PC-9 (cell line): ENCODE results near the gene CEP19. TPM values are rescaled to one million over a fixed set of nuclear protein-coding genes. Genes with fewer than 3 reads are reported as not detected.

Experiments
- BruUV-seq: library from RNA; stranded (reverse); fragments of 400-500 nt; replicated peaks from 2 replicates; lab custom pipeline; 2021; lab: Mats Ljungman, UMichigan
- CTCF ChIA-PET: fragments of 300-600 bp; sonication (Branson Sonifier 250); formaldehyde crosslinking; loops from one replicate; lab custom pipeline; 2022; ENCODE audit warnings: antibody characterized with exemption; lab: Charles Lee
- POLR2A ChIA-PET: fragments of 300-600 bp; sonication (Branson Sonifier 250); formaldehyde crosslinking; loops from one replicate; lab custom pipeline; 2022; ENCODE audit warnings: antibody characterized with exemption; ENCODE audit not compliant: unreplicated experiment; lab: Charles Lee
- DNase-seq, 2 experiments: peaks; one replicate each; pipeline versions ENCODE4 v3.0.0 to v3.0.0-alpha.2; 2015 to 2022; ENCODE audit warnings: mixed read lengths in 1 of 2
- H2AFZ ChIP-seq: fragments of 200-600 bp; sonication (generic); 2 replicates; pipeline ENCODE4 v1.8.1; 2017; ENCODE audit warnings: antibody characterized with exemption
- H3F3A ChIP-seq: fragments of 200-600 bp; sonication (generic); 2 replicates; pipeline ENCODE4 v1.8.1; 2017; ENCODE audit warnings: antibody characterized with exemption, mild to moderate bottlenecking, low read depth; ENCODE audit not compliant: insufficient read depth
- H3K27ac ChIP-seq: fragments of 200-600 bp; sonication (generic); 2 replicates; pipeline ENCODE4 v1.6.1; 2016; ENCODE audit warnings: mixed run types
- H3K27me3 ChIP-seq: fragments of 200-600 bp; sonication (generic); 2 replicates; pipeline ENCODE4 v1.6.1; 2016; ENCODE audit warnings: low read depth, mixed run types; ENCODE audit not compliant: insufficient read depth
- H3K36me3 ChIP-seq: fragments of 200-600 bp; sonication (generic); 2 replicates; pipeline ENCODE4 v1.6.1; 2016; ENCODE audit warnings: low read depth, mixed run types
- H3K4me1 ChIP-seq: fragments of 200-600 bp; sonication (generic); replicated peaks from 2 replicates; pipeline ENCODE4 v1.6.1; 2016; ENCODE audit warnings: mixed run types; ENCODE audit not compliant: insufficient read depth
- H3K4me2 ChIP-seq: fragments of 200-600 bp; sonication (generic); 2 replicates; pipeline ENCODE4 v1.6.1; 2017; ENCODE audit warnings: mixed run types
- H3K4me3 ChIP-seq: fragments of 200-600 bp; sonication (generic); 2 replicates; pipeline ENCODE4 v1.6.1; 2016; ENCODE audit warnings: mixed run types
- H3K79me2 ChIP-seq: fragments of 200-600 bp; sonication (generic); 2 replicates; pipeline ENCODE4 v1.6.1; 2017; ENCODE audit warnings: low read depth, mixed run types
- H3K9me2 ChIP-seq: fragments of 200-600 bp; sonication (generic); 2 replicates; pipeline ENCODE4 v1.8.1; 2017; ENCODE audit warnings: mild to moderate bottlenecking; ENCODE audit not compliant: insufficient read depth
- H3K9me3 ChIP-seq: fragments of 200-600 bp; sonication (generic); 2 replicates; pipeline ENCODE4 v1.8.1; 2016; ENCODE audit warnings: low read depth; ENCODE audit not compliant: insufficient read depth
- H4K20me1 ChIP-seq: fragments of 200-600 bp; sonication (generic); 2 replicates; pipeline ENCODE4 v1.8.1; 2017; ENCODE audit not compliant: insufficient read depth
- CTCF ChIP-seq: fragments of 200-600 bp; sonication (generic); conservative IDR thresholded peaks from 2 replicates; pipeline ENCODE4 v1.6.1; 2017; ENCODE audit warnings: mixed run types, antibody characterized with exemption, mild to moderate bottlenecking, moderate library complexity
- EZH2 ChIP-seq: fragments of 200-600 bp; sonication (generic); IDR thresholded peaks from 2 replicates; pipeline ENCODE4 v1.8.0; 2017; ENCODE audit warnings: antibody characterized with exemption, low read depth
- intact Hi-C: fragments of 100-400 bp; cut with micrococcal nuclease; formaldehyde crosslinking; loops from one replicate; pipeline ENCODE4 v1.10.0; 2022; ENCODE audit not compliant: unreplicated experiment
- total RNA-seq: library from RNA; stranded (reverse); gene quantifications from 2 replicates; pipeline ENCODE4 v1.2.3, GENCODE V29; 2021

CEP19 gene
- total RNA-seq, 1 experiment from 2014 or later: 5.5 TPM

- Histone ChIP-seq H3K4me2 (no peak overlapping the region), H3K9me2 (no peaks in the 10 kb centered on the region), H3K4me1 (no peaks in the 10 kb centered on the region), H3K9me3 (peaks cover 21% of the 10 kb centered on the region), H3K36me3 (peaks cover 41% of the 10 kb centered on the region), H3F3A (no peaks in the 10 kb centered on the region; the same call in 1 of the 2 replicates), H3K27me3 (no peaks in the 10 kb centered on the region), H3K27ac (no peak overlapping the region), H3K79me2 (peaks cover 81% of the 10 kb centered on the region), H2AFZ (no peak overlapping the region), H4K20me1 (no peaks in the 10 kb centered on the region), H3K4me3 (no peak overlapping the region)
- DNase-seq: no peak
- CTCF ChIA-PET: no interaction called here
- intact Hi-C loops: no loop called here
- POLR2A ChIA-PET: no interaction called here
- TF ChIP-seq CTCF: no peak
- TF ChIP-seq EZH2: no peak
- BruUV-seq: no TSS peak
Measured at GRCh38 chr3:196756732-196757131, 44.7 kb upstream of the CEP19 start.

DNA sequence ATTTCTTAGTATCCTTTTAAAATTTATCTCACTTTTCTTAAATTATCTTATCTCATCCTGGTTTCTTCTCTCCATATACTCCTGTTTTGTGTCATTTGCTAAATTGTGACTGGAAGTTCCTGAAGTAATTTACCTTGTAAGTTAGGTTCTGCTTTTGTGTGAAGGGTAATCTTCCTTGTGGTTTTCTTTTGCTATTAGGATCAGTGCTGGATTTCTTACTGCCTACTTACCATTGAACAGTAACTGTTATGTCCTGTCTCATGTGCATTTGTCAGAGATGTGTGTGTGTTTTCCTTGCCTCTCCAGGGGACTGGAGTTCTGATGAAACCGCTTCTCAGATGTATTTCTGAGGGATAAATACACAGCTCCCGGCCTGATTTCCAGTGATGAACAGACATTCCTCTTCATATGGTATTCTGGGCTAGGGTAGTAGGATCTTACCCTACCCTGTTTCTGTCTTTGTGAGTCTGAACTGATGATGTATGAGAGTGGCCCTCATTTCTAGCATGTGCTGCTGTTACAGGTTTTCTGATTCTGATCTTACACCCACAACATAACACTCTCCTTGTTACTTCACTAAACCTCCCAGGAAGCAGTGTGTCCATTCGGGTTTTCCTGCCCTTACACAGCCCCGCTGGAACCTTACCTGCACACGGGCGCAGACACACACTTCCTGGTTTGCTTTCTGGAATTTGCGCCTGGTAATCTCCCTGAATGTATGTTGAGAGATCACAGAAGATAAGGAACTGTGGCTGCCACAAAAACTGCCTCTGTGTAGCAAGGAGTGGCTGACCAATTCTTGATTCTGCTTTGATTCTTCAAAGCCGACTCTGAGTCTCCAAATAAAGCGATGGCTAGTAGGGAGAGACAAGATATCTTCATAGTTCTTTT lies 42.3 kb upstream of the CEP19 start:
- H4K20me1 ChIP-seq: no peaks in the 10 kb centered on the region
- peaks cover 21% of the 10 kb centered on the region for H3K9me3 ChIP-seq
- peaks cover 4% of the 10 kb centered on the region; the same call in 1 of the 2 replicates for H3F3A ChIP-seq
- no peak for TF ChIP-seq CTCF
- no peak for TF ChIP-seq EZH2
- H2AFZ ChIP-seq: no peak overlapping the region
- peaks cover 88% of the 10 kb centered on the region for H3K79me2 ChIP-seq
- no peaks in the 10 kb centered on the region for H3K27me3 ChIP-seq
- CTCF ChIA-PET: no interaction called here
- no peak overlapping the region for H3K4me3 ChIP-seq
- H3K9me2 ChIP-seq: no peaks in the 10 kb centered on the region
- no peak overlapping the region for H3K27ac ChIP-seq
- intact Hi-C loops: no loop called here
- no peaks in the 10 kb centered on the region for H3K4me1 ChIP-seq
- no TSS peak for BruUV-seq
- POLR2A ChIA-PET: no interaction called here
- no peak overlapping the region for H3K4me2 ChIP-seq
- no peak for DNase-seq
- H3K36me3 ChIP-seq: peaks cover 36% of the 10 kb centered on the region

- TF ChIP-seq EZH2 (no peak), CTCF (no peak)
- ChIA-PET POLR2A (no interaction called here), CTCF (no interaction called here)
- Histone ChIP-seq H3K79me2 (peaks cover 90% of the 10 kb centered on the region), H3K9me2 (no peaks in the 10 kb centered on the region), H3K27me3 (no peaks in the 10 kb centered on the region), H3K27ac (0 out of 2 replicates have a peak overlapping the region, but pooled peaks have one; percentile 2), H2AFZ (no peak overlapping the region), H3K4me3 (no peak overlapping the region), H4K20me1 (no peaks in the 10 kb centered on the region; the same call in 1 of the 2 replicates), H3K4me1 (no peaks in the 10 kb centered on the region), H3F3A (peaks cover 12% of the 10 kb centered on the region; the same call in 1 of the 2 replicates), H3K4me2 (no peak overlapping the region), H3K36me3 (peaks cover 39% of the 10 kb centered on the region), H3K9me3 (peaks cover 21% of the 10 kb centered on the region)
- DNase-seq: no peak
- BruUV-seq: no TSS peak
- intact Hi-C loops: no loop called here
Measured at GRCh38 chr3:196753201-196753600, 41.2 kb upstream of the CEP19 start.
